Activated B cell treated with CpG ODN at 0.5 μM for 24 hours (primary cell): ENCODE data around the gene CDK14. TPM values are rescaled to one million over a fixed set of nuclear protein-coding genes. Genes with fewer than 3 reads are reported as not detected.

Experiments used
- ATAC-seq: fragments of 200-7000 bp; cut with Tn5 transposase; one replicate; pipeline ENCODE4 v1.10.0; 2021; ENCODE audit warnings: low read depth, mild to moderate bottlenecking, moderate library complexity
- CTCF ChIA-PET: fragments of 350-600 bp; sonication (Branson Sonifier 250); formaldehyde crosslinking; loops from one replicate; lab custom pipeline; 2021; ENCODE audit warnings: antibody characterized with exemption; lab: Charles Lee
- POLR2A ChIA-PET: fragments of 350-600 bp; sonication (Branson Sonifier 250); formaldehyde crosslinking; loops from one replicate; lab custom pipeline; 2021; ENCODE audit warnings: antibody characterized with exemption; lab: Charles Lee
- DNase-seq: peaks from one replicate; pipeline ENCODE4 v3.0.0; 2022
- H3K27ac Mint-ChIP-seq: one replicate; pipeline ENCODE4 v1.8.0; 2020; ENCODE audit warnings: mixed read lengths
- H3K27me3 Mint-ChIP-seq: one replicate; pipeline ENCODE4 v1.8.0; 2021; ENCODE audit warnings: mixed read lengths
- H3K36me3 Mint-ChIP-seq: one replicate; pipeline ENCODE4 v1.8.0; 2021; ENCODE audit warnings: low read depth, mixed read lengths
- H3K4me1 Mint-ChIP-seq: one replicate; pipeline ENCODE4 v1.8.0; 2021; ENCODE audit warnings: mixed read lengths
- H3K4me3 Mint-ChIP-seq: one replicate; pipeline ENCODE4 v1.8.0; 2020; ENCODE audit warnings: mild to moderate bottlenecking, mixed read lengths
- H3K9me3 Mint-ChIP-seq: one replicate; pipeline ENCODE4 v1.8.0; 2020; ENCODE audit warnings: mixed read lengths
- intact Hi-C: fragments of 100-400 bp; cut with micrococcal nuclease; formaldehyde crosslinking; loops from one replicate; pipeline ENCODE4 v1.15.1; 2024
- total RNA-seq: library from RNA; stranded (reverse); gene quantifications from 2 replicates; pipeline ENCODE4 v1.2.3, GENCODE V29; 2022
- TF ChIP-seq, protein P1 (sequence below): fragments of 200-600 bp; IDR thresholded peaks from one replicate; pipeline ENCODE4 v1.8.0; 2022; ENCODE audit warnings: antibody characterized with exemption, mild to moderate bottlenecking

CDK14 gene
- total RNA-seq, 1 donor from 2014 or later = 140 TPM

DNA sequence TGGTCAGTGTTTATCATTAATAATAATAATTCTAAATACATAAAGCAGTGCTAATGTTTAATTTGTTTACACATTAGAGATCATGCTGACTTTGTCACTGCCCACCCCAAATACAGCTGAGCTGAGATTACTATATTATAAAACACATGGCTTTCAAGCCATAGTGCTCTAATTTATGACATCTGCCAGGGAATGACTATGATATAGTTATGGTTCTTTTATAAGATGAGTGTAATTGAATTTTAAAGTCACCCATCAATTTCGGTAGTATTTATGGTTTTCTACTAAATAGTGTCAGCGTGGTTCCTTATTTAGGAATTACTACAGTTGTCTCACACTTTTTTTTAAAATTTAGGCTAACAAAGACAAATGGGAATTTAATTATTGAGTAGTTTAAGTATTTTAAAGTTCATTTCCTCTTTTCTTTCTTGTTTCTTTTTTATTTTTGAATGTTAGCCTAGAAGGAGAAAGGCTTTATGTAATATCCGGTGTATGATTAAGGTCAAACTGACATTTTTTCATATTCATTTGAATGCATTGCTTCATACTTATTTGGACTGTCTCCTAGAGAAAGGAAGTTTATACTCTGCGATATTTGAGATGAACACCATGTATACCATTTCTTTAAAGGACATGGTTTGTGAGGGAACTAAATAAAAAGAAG, 3.9 kb downstream of the CDK14 start:
- CTCF ChIA-PET = interaction anchor here (1.2 kb wide), 1 partner anchor 29 kb away, joined by 3 read pairs; no protein-coding TSS in a partner anchor
- TF ChIP-seq, protein P1, sequence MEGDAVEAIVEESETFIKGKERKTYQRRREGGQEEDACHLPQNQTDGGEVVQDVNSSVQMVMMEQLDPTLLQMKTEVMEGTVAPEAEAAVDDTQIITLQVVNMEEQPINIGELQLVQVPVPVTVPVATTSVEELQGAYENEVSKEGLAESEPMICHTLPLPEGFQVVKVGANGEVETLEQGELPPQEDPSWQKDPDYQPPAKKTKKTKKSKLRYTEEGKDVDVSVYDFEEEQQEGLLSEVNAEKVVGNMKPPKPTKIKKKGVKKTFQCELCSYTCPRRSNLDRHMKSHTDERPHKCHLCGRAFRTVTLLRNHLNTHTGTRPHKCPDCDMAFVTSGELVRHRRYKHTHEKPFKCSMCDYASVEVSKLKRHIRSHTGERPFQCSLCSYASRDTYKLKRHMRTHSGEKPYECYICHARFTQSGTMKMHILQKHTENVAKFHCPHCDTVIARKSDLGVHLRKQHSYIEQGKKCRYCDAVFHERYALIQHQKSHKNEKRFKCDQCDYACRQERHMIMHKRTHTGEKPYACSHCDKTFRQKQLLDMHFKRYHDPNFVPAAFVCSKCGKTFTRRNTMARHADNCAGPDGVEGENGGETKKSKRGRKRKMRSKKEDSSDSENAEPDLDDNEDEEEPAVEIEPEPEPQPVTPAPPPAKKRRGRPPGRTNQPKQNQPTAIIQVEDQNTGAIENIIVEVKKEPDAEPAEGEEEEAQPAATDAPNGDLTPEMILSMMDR = no peak
- H3K4me1 Mint-ChIP-seq = peaks cover 69% of the 10 kb centered on the region
- peak overlapping the region; percentile 81 for H3K27ac Mint-ChIP-seq
- intact Hi-C loops = loop anchor here (1.0 to 10.0 kb wide), 11 partner anchors 13 to 1847 kb away; partner anchors contain the start of genes AKAP9, CFAP69, CLDN12 and CYP51A1
- H3K9me3 Mint-ChIP-seq = no peaks in the 10 kb centered on the region
- DNase-seq = no peak
- ATAC-seq = peak; percentile 9
- POLR2A ChIA-PET = no interaction called here
- no peaks in the 10 kb centered on the region for H3K27me3 Mint-ChIP-seq
- H3K4me3 Mint-ChIP-seq = peak overlapping the region; percentile 47
- H3K36me3 Mint-ChIP-seq = peaks cover 3% of the 10 kb centered on the region

DNA sequence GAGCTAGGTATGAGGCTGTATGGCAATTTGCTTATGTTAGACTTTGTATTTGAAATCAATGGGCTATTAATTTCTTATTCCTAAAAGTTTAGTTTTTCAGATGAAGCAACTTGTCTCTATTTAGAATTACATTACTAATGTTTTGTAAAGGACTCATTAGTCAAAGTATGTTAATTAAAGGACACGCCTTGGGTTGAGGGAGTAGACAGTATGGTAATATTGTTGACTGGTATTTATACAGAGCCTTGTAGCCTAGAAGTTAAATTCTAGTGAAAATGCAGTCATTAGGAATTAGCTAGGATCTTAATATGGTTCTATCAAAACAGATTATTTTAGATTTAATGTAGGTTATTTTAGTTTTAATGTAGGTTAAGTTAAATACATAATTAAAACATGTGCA, 6.2 kb downstream of the CDK14 start:
- ATAC-seq (no peak), DNase-seq (no peak)
- H3K27ac Mint-ChIP-seq = no peak overlapping the region
- H3K36me3 Mint-ChIP-seq = no peaks in the 10 kb centered on the region
- intact Hi-C loops = loop anchor here (5.0 kb wide), 1 partner anchor 255 kb away; the partner anchor contains the start of gene GTPBP10
- no peaks in the 10 kb centered on the region for H3K27me3 Mint-ChIP-seq
- no peaks in the 10 kb centered on the region for H3K9me3 Mint-ChIP-seq
- CTCF ChIA-PET = interaction anchor here (1.4 kb wide), 1 partner anchor 27 kb away, joined by 8 read pairs; no protein-coding TSS in a partner anchor
- POLR2A ChIA-PET = no interaction called here
- no peak overlapping the region for H3K4me3 Mint-ChIP-seq
- peaks cover 65% of the 10 kb centered on the region for H3K4me1 Mint-ChIP-seq
- TF ChIP-seq, protein P1 = no peak

DNA sequence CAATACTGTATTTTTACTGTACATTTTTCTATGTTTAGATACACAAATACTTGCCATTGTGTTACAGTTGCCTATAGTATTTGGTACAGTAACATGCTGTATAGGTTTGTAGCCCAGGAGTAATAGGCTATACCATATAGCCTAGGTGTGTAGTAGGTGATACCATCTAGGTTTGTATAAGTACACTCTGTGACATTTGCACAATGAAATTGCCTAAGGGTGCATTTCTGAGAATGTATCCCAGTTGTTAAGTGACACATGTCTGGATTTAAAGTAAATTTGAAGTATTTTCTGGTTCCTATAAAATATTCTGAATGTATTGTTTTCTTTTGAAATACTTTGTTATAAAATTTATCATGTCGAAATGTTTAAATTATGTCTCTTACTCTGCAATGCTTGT, 7.2 kb downstream of the CDK14 start:
- TF ChIP-seq, protein P1 = no peak
- ChIA-PET POLR2A (no interaction called here), CTCF (interaction anchor here (1.4 kb wide), 1 partner anchor 26 kb away, joined by 8 read pairs; no protein-coding TSS in a partner anchor)
- H3K27me3 Mint-ChIP-seq = no peaks in the 10 kb centered on the region
- H3K9me3 Mint-ChIP-seq = no peaks in the 10 kb centered on the region
- no peak overlapping the region for H3K4me3 Mint-ChIP-seq
- no peaks in the 10 kb centered on the region for H3K36me3 Mint-ChIP-seq
- intact Hi-C loops = loop anchor here (5.0 kb wide), 1 partner anchor 256 kb away; the partner anchor contains the start of gene GTPBP10
- peaks cover 54% of the 10 kb centered on the region for H3K4me1 Mint-ChIP-seq
- no peak overlapping the region for H3K27ac Mint-ChIP-seq
- no peak for ATAC-seq
- DNase-seq = no peak

DNA sequence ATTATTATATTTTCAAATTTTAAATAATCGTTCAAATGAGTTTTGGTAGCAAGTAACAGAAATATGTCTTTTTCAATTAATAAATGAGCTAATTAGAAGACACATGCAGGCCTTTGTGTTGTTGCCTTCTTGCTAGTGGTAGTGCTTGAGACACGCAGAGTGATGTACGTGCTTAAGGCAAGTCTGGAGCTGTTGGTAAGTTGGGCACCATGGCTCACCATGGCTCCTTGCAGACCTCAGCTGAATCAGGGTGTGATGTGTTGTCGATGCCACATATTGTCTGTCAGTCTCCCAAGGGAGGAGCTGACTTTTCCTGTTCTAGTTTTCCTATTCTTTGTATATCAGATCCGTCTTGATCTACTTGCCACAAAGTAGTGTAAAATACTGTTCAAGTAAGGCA, 8.3 kb downstream of the CDK14 start:
- Mint-ChIP-seq H3K4me3 (no peak overlapping the region), H3K27me3 (no peaks in the 10 kb centered on the region), H3K4me1 (peaks cover 47% of the 10 kb centered on the region), H3K27ac (no peak overlapping the region), H3K36me3 (no peaks in the 10 kb centered on the region), H3K9me3 (no peaks in the 10 kb centered on the region)
- DNase-seq (no peak), ATAC-seq (no peak)
- intact Hi-C loops = loop anchor here (5.0 kb wide), 1 partner anchor 257 kb away; the partner anchor contains the start of gene GTPBP10
- TF ChIP-seq, protein P1 = no peak
- POLR2A ChIA-PET = interaction anchor here (0.5 kb wide), 1 partner anchor 81 kb away, joined by 4 read pairs; no protein-coding TSS in a partner anchor
- CTCF ChIA-PET = no interaction called here

DNA sequence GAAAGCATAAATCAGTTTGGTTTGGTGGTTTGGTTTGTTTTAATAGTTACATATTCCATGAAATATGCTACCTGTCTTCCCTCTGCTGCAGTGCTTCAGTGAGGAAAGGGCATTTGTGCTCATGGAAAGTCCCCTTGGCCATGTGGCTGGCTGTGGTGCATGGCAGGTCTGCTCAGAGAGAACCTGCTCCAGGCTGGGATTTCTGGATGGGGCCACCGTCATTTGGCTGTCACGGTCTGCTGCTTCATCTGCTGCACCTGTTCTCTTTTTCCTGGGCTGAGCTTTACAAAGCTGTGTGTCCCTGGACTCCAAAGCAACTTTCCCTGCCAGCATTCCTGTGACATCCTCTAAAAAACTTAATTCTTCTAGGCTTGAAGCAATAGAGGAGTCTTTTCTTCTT, 8.9 kb downstream of the CDK14 start:
- intact Hi-C loops = no loop called here
- H3K27ac Mint-ChIP-seq = no peak overlapping the region
- ATAC-seq = peak; percentile 42
- peaks cover 42% of the 10 kb centered on the region for H3K4me1 Mint-ChIP-seq
- no peaks in the 10 kb centered on the region for H3K9me3 Mint-ChIP-seq
- H3K4me3 Mint-ChIP-seq = no peak overlapping the region
- ChIA-PET POLR2A (interaction anchor here (1.3 kb wide), 1 partner anchor 9 kb away, joined by 4 read pairs; the partner anchor contains the start of gene CDK14), CTCF (interaction anchor here (1.9 kb wide), 1 partner anchor 23 kb away, joined by 9 read pairs; no protein-coding TSS in a partner anchor)
- DNase-seq = no peak
- no peaks in the 10 kb centered on the region for H3K36me3 Mint-ChIP-seq
- TF ChIP-seq, protein P1 = no peak
- H3K27me3 Mint-ChIP-seq = no peaks in the 10 kb centered on the region
